H1 (cell line): ENCODE data around the gene CD58. TPM values are rescaled to one million over a fixed set of nuclear protein-coding genes. Genes with fewer than 3 reads are reported as not detected.

ENCODE experiments used
- CTCF ChIA-PET: fragments of 300-600 bp; sonication (Branson Sonifier 250); formaldehyde crosslinking; loops from one replicate; lab custom pipeline; 2021; ENCODE audit not compliant: partially characterized antibody; lab: Charles Lee
- POLR2A ChIA-PET: fragments of 300-600 bp; sonication (Branson Sonifier 250); formaldehyde crosslinking; loops from one replicate; lab custom pipeline; 2021; ENCODE audit warnings: inconsistent platforms; ENCODE audit not compliant: partially characterized antibody; lab: Charles Lee
- DNase-seq, 2 experiments: peaks; one replicate each; pipeline versions ENCODE4 v3.0.0 to v3.0.0-alpha.2; 2010 to 2022; ENCODE audit warnings: low spot score in 2 of 2, low read depth in 1 of 2, mixed read lengths in 1 of 2
- FAIRE-seq: peaks from 2 replicates; lab custom pipeline; 2011; peaks lifted over from hg19 to GRCh38; lab: Jason Lieb, UNC
- H2AFZ ChIP-seq: 2 replicates; pipeline ENCODE4 v1.8.1; 2012; ENCODE audit warnings: low read length, inconsistent platforms
- H2AK5ac ChIP-seq: 2 replicates; pipeline ENCODE4 v1.6.1; 2013; ENCODE audit warnings: low read depth, low read length
- H2BK120ac ChIP-seq: replicated peaks from 2 replicates; pipeline ENCODE3; 2013; ENCODE audit warnings: low read depth, low read length, inconsistent platforms
- H2BK12ac ChIP-seq: 2 replicates; pipeline ENCODE4 v1.6.1; 2013; ENCODE audit warnings: low read depth, low read length
- H2BK15ac ChIP-seq: 2 replicates; pipeline ENCODE4 v1.6.1; 2013; ENCODE audit warnings: low read length
- H2BK20ac ChIP-seq: 2 replicates; pipeline ENCODE4 v1.6.1; 2013; ENCODE audit warnings: low read length
- H2BK5ac ChIP-seq: 2 replicates; pipeline ENCODE4 v1.6.1; 2013; ENCODE audit warnings: low read depth, low read length
- H3K14ac ChIP-seq: 2 replicates; pipeline ENCODE4 v1.6.1; 2013; ENCODE audit warnings: inconsistent platforms; ENCODE audit not compliant: insufficient read length
- H3K18ac ChIP-seq: 2 replicates; pipeline ENCODE4 v1.6.1; 2013; ENCODE audit warnings: low read length; ENCODE audit errors: extremely low read depth
- H3K23ac ChIP-seq: 2 replicates; pipeline ENCODE4 v1.6.1; 2013; ENCODE audit warnings: inconsistent platforms; ENCODE audit not compliant: insufficient read length
- H3K23me2 ChIP-seq: 2 replicates; pipeline ENCODE4 v1.6.1; 2013; ENCODE audit warnings: low read depth, low read length
- H3K27ac ChIP-seq: 2 replicates; pipeline ENCODE4 v1.6.1; 2011; ENCODE audit warnings: low read depth, low read length, inconsistent platforms
- H3K27me3 ChIP-seq, 4 experiments: replicated peaks in 1 of 4; 1 replicate in 1 of 4; 2 replicates in 3 of 4; pipeline versions ENCODE4 v1.6.1 to v1.8.1; 2011 to 2013; ENCODE audit warnings: low read length in 3 of 4, mild to moderate bottlenecking in 3 of 4, inconsistent platforms in 2 of 4, mixed read lengths in 2 of 4, moderate library complexity in 1 of 4; ENCODE audit not compliant: control insufficient read depth in 3 of 4, insufficient read depth in 3 of 4; ENCODE audit errors: extremely low read depth in 1 of 4
- H3K36me3 ChIP-seq, 4 experiments: 2 replicates each; pipeline versions ENCODE4 v1.6.1 to v1.8.1; 2011 to 2013; ENCODE audit warnings: mild to moderate bottlenecking in 4 of 4, low read length in 3 of 4, moderate library complexity in 2 of 4, control low read depth in 1 of 4, inconsistent platforms in 1 of 4; ENCODE audit not compliant: insufficient read depth in 4 of 4, control insufficient read depth in 2 of 4
- H3K4ac ChIP-seq: replicated peaks from 2 replicates; pipeline ENCODE3; 2013; ENCODE audit warnings: low read length, low read depth, mixed read lengths, inconsistent platforms; ENCODE audit not compliant: insufficient read length
- H3K4me1 ChIP-seq, 4 experiments: replicated peaks in 1 of 4; 1 replicate in 1 of 4; 2 replicates in 3 of 4; pipeline versions ENCODE4 v1.6.1 to v1.8.1; 2011 to 2013; ENCODE audit warnings: low read length in 3 of 4, inconsistent platforms in 2 of 4, mixed read lengths in 1 of 4; ENCODE audit not compliant: insufficient read depth in 4 of 4, control insufficient read depth in 3 of 4
- H3K4me2 ChIP-seq, 2 experiments: 2 replicates each; pipeline versions ENCODE4 v1.6.1 to v1.8.1; 2011 to 2013; ENCODE audit warnings: low read depth in 2 of 2, low read length in 2 of 2, control low read depth in 1 of 2, inconsistent platforms in 1 of 2, mild to moderate bottlenecking in 1 of 2; ENCODE audit not compliant: insufficient read depth in 1 of 2
- H3K4me3 ChIP-seq, 4 experiments: fragments of 200-600, 300-600 bp in 1 of 4; sonication (generic), shearing (Covaris generic), sonication (Bioruptor Twin) in 1 of 4; 2 replicates each; pipeline versions ENCODE4 v1.5.1 to v1.8.1; 2011 to 2016; ENCODE audit warnings: low read length in 4 of 4, low read depth in 3 of 4, control low read depth in 2 of 4, inconsistent platforms in 2 of 4, mild to moderate bottlenecking in 2 of 4, mixed read lengths in 1 of 4, moderate library complexity in 1 of 4; ENCODE audit not compliant: insufficient read depth in 2 of 4; ENCODE audit errors: extremely low read depth in 1 of 4
- H3K56ac ChIP-seq: replicated peaks from 2 replicates; pipeline ENCODE3; 2013; ENCODE audit warnings: low read depth, mild to moderate bottlenecking, mixed read lengths, low read length, inconsistent platforms; ENCODE audit not compliant: insufficient read length
- H3K79me1 ChIP-seq: 2 replicates; pipeline ENCODE4 v1.6.1; 2013; ENCODE audit warnings: low read depth, low read length, control low read depth
- H3K79me2 ChIP-seq, 2 experiments: 2 replicates each; pipeline versions ENCODE4 v1.6.1 to v1.8.1; 2012 to 2013; ENCODE audit warnings: low read length in 2 of 2, mild to moderate bottlenecking in 2 of 2, inconsistent platforms in 1 of 2; ENCODE audit not compliant: insufficient read depth in 2 of 2, control insufficient read depth in 1 of 2
- H3K9ac ChIP-seq, 4 experiments: replicated peaks in 1 of 4; 1 replicate in 1 of 4; 2 replicates in 3 of 4; pipeline versions ENCODE4 v1.6.1 to v1.8.1; 2011 to 2013; ENCODE audit warnings: low read depth in 3 of 4, low read length in 3 of 4, control low read depth in 2 of 4, mild to moderate bottlenecking in 2 of 4, moderate library complexity in 2 of 4, inconsistent platforms in 1 of 4; ENCODE audit errors: extremely low read depth in 1 of 4
- H3K9me3 ChIP-seq, 2 experiments: 2 replicates each; pipeline versions ENCODE4 v1.6.1 to v1.8.1; 2012 to 2013; ENCODE audit warnings: mild to moderate bottlenecking in 2 of 2, moderate library complexity in 2 of 2, control low read depth in 1 of 2, inconsistent platforms in 1 of 2, low read depth in 1 of 2, low read length in 1 of 2, mixed read lengths in 1 of 2; ENCODE audit not compliant: insufficient read depth in 2 of 2
- H4K20me1 ChIP-seq, 2 experiments: replicated peaks in 1 of 2; 2 replicates each; pipeline versions ENCODE3 to v1.8.1; 2011 to 2013; ENCODE audit warnings: inconsistent platforms in 2 of 2, low read length in 2 of 2, mild to moderate bottlenecking in 1 of 2; ENCODE audit not compliant: insufficient read depth in 2 of 2, control insufficient read depth in 1 of 2
- H4K5ac ChIP-seq: 2 replicates; pipeline ENCODE4 v1.6.1; 2013; ENCODE audit warnings: low read length, low read depth, mixed read lengths, inconsistent platforms; ENCODE audit not compliant: insufficient read length
- H4K8ac ChIP-seq: 2 replicates; pipeline ENCODE4 v1.8.0; 2013; ENCODE audit warnings: mild to moderate bottlenecking, moderate library complexity, low read length, inconsistent platforms; ENCODE audit not compliant: insufficient read depth; ENCODE audit errors: extremely low read depth
- H4K91ac ChIP-seq: replicated peaks from 2 replicates; pipeline ENCODE3; 2013; ENCODE audit warnings: low read length, mixed read lengths, inconsistent platforms; ENCODE audit not compliant: insufficient read length
- BCL11A ChIP-seq, 2 experiments: IDR thresholded peaks; one replicate each; pipeline ENCODE4 v1.6.1; 2011; ENCODE audit warnings: low read depth in 2 of 2, low read length in 2 of 2, mild to moderate bottlenecking in 2 of 2
- CHD1 ChIP-seq: IDR thresholded peaks from 2 replicates; pipeline ENCODE4 v1.6.1; 2012; ENCODE audit warnings: low read depth, low read length, improper control_type of control experiment
- CTBP2 ChIP-seq: IDR thresholded peaks from 2 replicates; pipeline ENCODE4 v1.7.0; 2011; ENCODE audit warnings: borderline replicate concordance, mild to moderate bottlenecking, moderate library complexity, mixed read lengths, low read length; ENCODE audit not compliant: insufficient read depth, insufficient read length
- MAFK ChIP-seq: IDR thresholded peaks from 2 replicates; pipeline ENCODE4 v1.6.1; 2012; ENCODE audit warnings: low read depth, mild to moderate bottlenecking, improper control_type of control experiment, low read length
- RFX5 ChIP-seq: IDR thresholded peaks from 2 replicates; pipeline ENCODE4 v1.6.1; 2011; ENCODE audit warnings: low read depth, low read length, improper control_type of control experiment, borderline replicate concordance
- SP1 ChIP-seq: IDR thresholded peaks from 2 replicates; pipeline ENCODE4 v1.6.1; 2011; ENCODE audit warnings: low read depth, low read length
- SRF ChIP-seq: IDR thresholded peaks from 2 replicates; pipeline ENCODE4 v1.6.1; 2011; ENCODE audit warnings: mild to moderate bottlenecking, low read depth, low read length, moderate library complexity
- WGBS, 2 experiments: shearing (Covaris generic) in 1 of 2; methylation state at CpG; one replicate each; pipeline versions ENCODE4 v1.1.6 to v1.1.7; 2013 to 2015; ENCODE audit warnings: low lambda C conversion rate in 2 of 2, mixed read lengths in 2 of 2, inconsistent platforms in 1 of 2, low coverage in 1 of 2, missing lambda C conversion rate in 1 of 2; ENCODE audit not compliant: insufficient replicate concordance in 2 of 2, insufficient coverage in 1 of 2, insufficient read length in 1 of 2; ENCODE audit errors: extremely low coverage in 1 of 2, missing lambda C conversion rate in 1 of 2; 5-methylcytosine and 5-hydroxymethylcytosine counted together
- polyA plus RNA-seq, 7 experiments: library from polyadenylated mRNA; depleted of rRNA in 3 of 7; stranded (reverse) in 5 of 7; unstranded in 2 of 7; fragments of >200 nt in 5 of 7; fragments of 200-250 nt in 2 of 7; gene quantifications; 1 replicate in 5 of 7; 2 replicates in 1 of 7; 4 replicates in 1 of 7; pipeline versions ENCODE4 v1.2.1 to v1.2.3, GENCODE V29; 2011 to 2013; ENCODE audit warnings: missing spikeins in 2 of 7, mixed read lengths in 2 of 7
- total RNA-seq: library from RNA; stranded (reverse); fragmentation: NEBNext Ultra II Directional; extraction: Animal tissue kit (Norgen Biotek cat#: 25700); gene quantifications from 2 replicates; pipeline ENCODE4 v1.2.1, GENCODE V29; 2021
- TF ChIP-seq, protein P1 (sequence below): IDR thresholded peaks from 2 replicates; pipeline ENCODE4 v1.6.1; 2012; ENCODE audit warnings: inconsistent platforms
- TF ChIP-seq, protein P2 (sequence below): IDR thresholded peaks from 2 replicates; pipeline ENCODE4 v1.6.1; 2011; ENCODE audit warnings: low read length, improper control_type of control experiment
- TF ChIP-seq, protein P3 (sequence below), 3 experiments: IDR thresholded peaks; 1 replicate in 2 of 3; 2 replicates in 1 of 3; pipeline versions ENCODE4 v1.5.1 to v1.6.1; 2011; ENCODE audit warnings: low read length in 3 of 3, mild to moderate bottlenecking in 3 of 3, inconsistent platforms in 2 of 3, low read depth in 1 of 3, moderate library complexity in 1 of 3; ENCODE audit not compliant: insufficient read depth in 1 of 3; ENCODE audit errors: control extremely low read depth in 1 of 3

The CD58 gene
- total and polyA plus RNA-seq, 2 of the 8 experiments (the other 6 are each of a cell fraction or from before 2014, with no cell fraction given), result 5.3 to 5.5 TPM

DNA sequence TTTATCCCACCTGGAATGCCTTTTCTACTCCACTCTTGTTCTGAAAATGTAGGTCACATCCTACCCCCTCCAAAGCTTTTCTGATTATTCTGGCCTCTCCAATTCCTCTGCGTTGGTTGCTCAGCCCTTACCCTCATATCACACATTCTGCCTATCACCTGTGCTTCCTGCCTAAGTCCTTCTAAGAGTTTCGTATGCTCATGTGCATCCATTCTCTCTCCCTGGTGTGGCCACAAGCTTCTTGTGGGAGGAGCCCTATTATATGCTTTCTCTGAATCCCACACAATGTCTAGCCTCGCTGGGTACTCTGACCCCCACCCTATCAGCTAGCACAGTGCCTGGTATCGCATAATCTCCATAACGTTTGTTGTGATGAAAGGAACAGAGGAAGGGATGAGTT lies 54.2 kb downstream of the CD58 start:
- H3K56ac ChIP-seq, result no peak overlapping the region
- no peak overlapping the region for H3K4me3 ChIP-seq
- no peak for FAIRE-seq
- no peak overlapping the region for H2BK5ac ChIP-seq
- H2BK20ac ChIP-seq, result no peak overlapping the region
- H3K9ac ChIP-seq, result no peak overlapping the region
- no peaks in the 10 kb centered on the region for H3K23me2 ChIP-seq
- H3K4me2 ChIP-seq, result no peak overlapping the region
- DNase-seq, result no peak
- no peak overlapping the region for H3K18ac ChIP-seq
- no peak overlapping the region for H3K14ac ChIP-seq
- POLR2A ChIA-PET, result no interaction called here
- no peaks in the 10 kb centered on the region for H3K79me1 ChIP-seq
- H3K27ac ChIP-seq, result no peak overlapping the region
- 87% methylated on average over 5 of the region's 5 CpGs; no CpG with 5 or more reads in 1 of the 2 experiments for WGBS, 2 experiments
- CTCF ChIA-PET, result interaction anchor here (2.0 kb wide), 1 partner anchor 22 kb away, joined by 5 read pairs; no protein-coding TSS in a partner anchor
- no peaks in the 10 kb centered on the region for H3K4me1 ChIP-seq
- no peak overlapping the region for H2BK120ac ChIP-seq
- no peak overlapping the region for H4K91ac ChIP-seq
- H3K9me3 ChIP-seq, result no peaks in the 10 kb centered on the region
- no peak overlapping the region for H4K5ac ChIP-seq
- H3K79me2 ChIP-seq, result no peaks in the 10 kb centered on the region
- H4K20me1 ChIP-seq, result no peaks in the 10 kb centered on the region
- no peak overlapping the region for H2AK5ac ChIP-seq
- no peak overlapping the region for H2AFZ ChIP-seq
- no peak overlapping the region for H2BK15ac ChIP-seq
- no peaks in the 10 kb centered on the region for H3K27me3 ChIP-seq
- no peak overlapping the region for H2BK12ac ChIP-seq
- no peaks in the 10 kb centered on the region for H3K36me3 ChIP-seq
- no peak overlapping the region for H3K23ac ChIP-seq
- no peak overlapping the region for H4K8ac ChIP-seq
- H3K4ac ChIP-seq, result no peak overlapping the region
- TF ChIP-seq, protein P1, sequence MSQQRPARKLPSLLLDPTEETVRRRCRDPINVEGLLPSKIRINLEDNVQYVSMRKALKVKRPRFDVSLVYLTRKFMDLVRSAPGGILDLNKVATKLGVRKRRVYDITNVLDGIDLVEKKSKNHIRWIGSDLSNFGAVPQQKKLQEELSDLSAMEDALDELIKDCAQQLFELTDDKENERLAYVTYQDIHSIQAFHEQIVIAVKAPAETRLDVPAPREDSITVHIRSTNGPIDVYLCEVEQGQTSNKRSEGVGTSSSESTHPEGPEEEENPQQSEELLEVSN, result no peak
- TF ChIP-seq CHD1 (no peak), MAFK (no peak), SP1 (no peak), CTBP2 (no peak), BCL11A (IDR thresholded peaks at IDR 0.05; ENCODE audit: low read depth in 2 of 2, low read length in 2 of 2) (no peak), RFX5 (no peak), SRF (no peak)
- TF ChIP-seq, protein P2, sequence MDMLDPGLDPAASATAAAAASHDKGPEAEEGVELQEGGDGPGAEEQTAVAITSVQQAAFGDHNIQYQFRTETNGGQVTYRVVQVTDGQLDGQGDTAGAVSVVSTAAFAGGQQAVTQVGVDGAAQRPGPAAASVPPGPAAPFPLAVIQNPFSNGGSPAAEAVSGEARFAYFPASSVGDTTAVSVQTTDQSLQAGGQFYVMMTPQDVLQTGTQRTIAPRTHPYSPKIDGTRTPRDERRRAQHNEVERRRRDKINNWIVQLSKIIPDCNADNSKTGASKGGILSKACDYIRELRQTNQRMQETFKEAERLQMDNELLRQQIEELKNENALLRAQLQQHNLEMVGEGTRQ, result no peak
- TF ChIP-seq, protein P3, sequence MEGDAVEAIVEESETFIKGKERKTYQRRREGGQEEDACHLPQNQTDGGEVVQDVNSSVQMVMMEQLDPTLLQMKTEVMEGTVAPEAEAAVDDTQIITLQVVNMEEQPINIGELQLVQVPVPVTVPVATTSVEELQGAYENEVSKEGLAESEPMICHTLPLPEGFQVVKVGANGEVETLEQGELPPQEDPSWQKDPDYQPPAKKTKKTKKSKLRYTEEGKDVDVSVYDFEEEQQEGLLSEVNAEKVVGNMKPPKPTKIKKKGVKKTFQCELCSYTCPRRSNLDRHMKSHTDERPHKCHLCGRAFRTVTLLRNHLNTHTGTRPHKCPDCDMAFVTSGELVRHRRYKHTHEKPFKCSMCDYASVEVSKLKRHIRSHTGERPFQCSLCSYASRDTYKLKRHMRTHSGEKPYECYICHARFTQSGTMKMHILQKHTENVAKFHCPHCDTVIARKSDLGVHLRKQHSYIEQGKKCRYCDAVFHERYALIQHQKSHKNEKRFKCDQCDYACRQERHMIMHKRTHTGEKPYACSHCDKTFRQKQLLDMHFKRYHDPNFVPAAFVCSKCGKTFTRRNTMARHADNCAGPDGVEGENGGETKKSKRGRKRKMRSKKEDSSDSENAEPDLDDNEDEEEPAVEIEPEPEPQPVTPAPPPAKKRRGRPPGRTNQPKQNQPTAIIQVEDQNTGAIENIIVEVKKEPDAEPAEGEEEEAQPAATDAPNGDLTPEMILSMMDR (IDR thresholded peaks at IDR 0.05; ENCODE audit: control extremely low read depth in 1 of 3, insufficient read depth in 1 of 3, low read depth in 1 of 3, low read length in 3 of 3), result no peak
